IMR-90 (cell line): Measurements from ENCODE around the gene PIEZO2. TPM values are rescaled to one million over a fixed set of nuclear protein-coding genes. Genes with fewer than 3 reads are reported as not detected.

Experiments
- ATAC-seq: fragments of 200-7000 bp; cut with Tn5 transposase; 2 replicates; pipeline ENCODE4 v1.9.1; 2020; ENCODE audit warnings: low read depth, mild to moderate bottlenecking, moderate library complexity
- BruUV-seq: library from RNA; stranded (reverse); fragments of 400-500 nt; replicated peaks from 2 replicates; lab custom pipeline; 2021; lab: Mats Ljungman, UMichigan
- CTCF ChIA-PET: fragments of 300-600 bp; formaldehyde crosslinking; extraction: SDS; loops from one replicate; lab custom pipeline; 2021; ENCODE audit warnings: antibody characterized with exemption; lab: Yijun Ruan, JAX
- POLR2A ChIA-PET: fragments of 300-600 bp; sonication (Branson Sonifier 250); formaldehyde crosslinking; loops from one replicate; lab custom pipeline; 2022; ENCODE audit warnings: antibody characterized with exemption; ENCODE audit not compliant: unreplicated experiment; lab: Charles Lee
- DNase-seq: peaks from one replicate; pipeline ENCODE4 v3.0.0; 2013
- H2AFZ ChIP-seq: replicated peaks from 2 replicates; pipeline ENCODE3; 2013; ENCODE audit warnings: low read length, mild to moderate bottlenecking; ENCODE audit not compliant: poor library complexity
- H2AK5ac ChIP-seq: 2 replicates; pipeline ENCODE4 v1.6.1; 2013; ENCODE audit warnings: low read depth, low read length, inconsistent platforms
- H2AK9ac ChIP-seq: replicated peaks from 2 replicates; pipeline ENCODE3; 2013; ENCODE audit warnings: mild to moderate bottlenecking, low read depth, low read length, moderate library complexity; ENCODE audit not compliant: poor library complexity
- H2BK120ac ChIP-seq: 2 replicates; pipeline ENCODE4 v1.6.1; 2013; ENCODE audit warnings: low read depth, low read length, inconsistent platforms
- H2BK15ac ChIP-seq: 3 replicates; pipeline ENCODE4 v1.6.1; 2013; ENCODE audit warnings: low read depth, low read length, inconsistent platforms
- H2BK20ac ChIP-seq: 2 replicates; pipeline ENCODE4 v1.6.1; 2013; ENCODE audit warnings: low read depth, mild to moderate bottlenecking, inconsistent platforms, low read length, moderate library complexity
- H2BK5ac ChIP-seq: 2 replicates; pipeline ENCODE4 v1.6.1; 2013; ENCODE audit warnings: mild to moderate bottlenecking, low read depth, low read length, inconsistent platforms; ENCODE audit not compliant: poor library complexity, severe bottlenecking
- H3K14ac ChIP-seq: replicated peaks from 2 replicates; pipeline ENCODE4 v1.6.1; 2013; ENCODE audit warnings: low read depth, low read length, inconsistent platforms
- H3K18ac ChIP-seq: 2 replicates; pipeline ENCODE4 v1.6.1; 2013; ENCODE audit warnings: low read depth, low read length, control low read depth
- H3K23ac ChIP-seq: 2 replicates; pipeline ENCODE4 v1.6.1; 2013; ENCODE audit warnings: low read depth, low read length, inconsistent platforms
- H3K27ac ChIP-seq: 2 replicates; pipeline ENCODE4 v1.5.1; 2013; ENCODE audit warnings: mild to moderate bottlenecking, control low read depth, low read length; ENCODE audit not compliant: insufficient read depth
- H3K27me3 ChIP-seq: 2 replicates; pipeline ENCODE4 v1.6.1; 2013; ENCODE audit warnings: low read length; ENCODE audit not compliant: control insufficient read depth, insufficient read depth
- H3K36me3 ChIP-seq: 2 replicates; pipeline ENCODE4 v1.6.1; 2013; ENCODE audit warnings: low read length, mixed read lengths; ENCODE audit not compliant: control insufficient read depth, insufficient read depth
- H3K4ac ChIP-seq: 2 replicates; pipeline ENCODE4 v1.6.1; 2013; ENCODE audit warnings: low read depth, low read length, inconsistent platforms
- H3K4me1 ChIP-seq: 2 replicates; pipeline ENCODE4 v1.6.1; 2013; ENCODE audit warnings: low read length, mixed read lengths; ENCODE audit not compliant: control insufficient read depth, insufficient read depth
- H3K4me2 ChIP-seq: 2 replicates; pipeline ENCODE4 v1.6.1; 2013; ENCODE audit warnings: low read depth, mild to moderate bottlenecking, control low read depth, low read length, moderate library complexity
- H3K4me3 ChIP-seq: 2 replicates; pipeline ENCODE4 v1.5.1; 2013; ENCODE audit warnings: low read depth, mild to moderate bottlenecking, control low read depth, low read length, moderate library complexity; ENCODE audit not compliant: insufficient read depth
- H3K56ac ChIP-seq: 2 replicates; pipeline ENCODE4 v1.6.1; 2013; ENCODE audit warnings: low read length, inconsistent platforms; ENCODE audit not compliant: insufficient read depth; ENCODE audit errors: extremely low read depth
- H3K79me1 ChIP-seq, 2 experiments: 2 replicates each; pipeline ENCODE4 v1.6.1; 2013; ENCODE audit warnings: low read length in 2 of 2, inconsistent platforms in 1 of 2, low read depth in 1 of 2
- H3K9ac ChIP-seq: 2 replicates; pipeline ENCODE4 v1.6.1; 2013; ENCODE audit warnings: low read depth, low read length, control low read depth
- H3K9me1 ChIP-seq: 2 replicates; pipeline ENCODE4 v1.6.1; 2013; ENCODE audit warnings: low read length, inconsistent platforms; ENCODE audit not compliant: insufficient read depth
- H3K9me3 ChIP-seq: 2 replicates; pipeline ENCODE4 v1.6.1; 2013; ENCODE audit warnings: low read length; ENCODE audit not compliant: control insufficient read depth, insufficient read depth
- H4K20me1 ChIP-seq: 2 replicates; pipeline ENCODE4 v1.6.1; 2013; ENCODE audit warnings: low read length, inconsistent platforms; ENCODE audit not compliant: insufficient read depth
- H4K5ac ChIP-seq: 2 replicates; pipeline ENCODE4 v1.6.1; 2013; ENCODE audit warnings: mild to moderate bottlenecking, low read depth, low read length, control low read depth
- H4K8ac ChIP-seq, 2 experiments: 2 replicates each; pipeline ENCODE4 v1.6.1; 2013; ENCODE audit warnings: low read depth in 2 of 2, low read length in 2 of 2, control low read depth in 1 of 2, inconsistent platforms in 1 of 2
- H4K91ac ChIP-seq: 2 replicates; pipeline ENCODE4 v1.6.1; 2013; ENCODE audit warnings: low read depth, low read length, inconsistent platforms; ENCODE audit not compliant: insufficient read depth
- BHLHE40 ChIP-seq: fragments of 150-350 bp; IDR thresholded peaks from 2 replicates; pipeline ENCODE4 v1.6.1; 2016; ENCODE audit warnings: mild to moderate bottlenecking, low read depth, low read length
- CEBPB ChIP-seq: IDR thresholded peaks from 2 replicates; pipeline ENCODE4 v1.6.1; 2012; ENCODE audit warnings: low read depth, low read length, improper control_type of control experiment
- CHD1 ChIP-seq: IDR thresholded peaks from 2 replicates; pipeline ENCODE4 v1.6.1; 2012; ENCODE audit warnings: low read depth, low read length, improper control_type of control experiment
- FOS ChIP-seq: fragments of 150-350 bp; IDR thresholded peaks from 2 replicates; pipeline ENCODE4 v1.6.1; 2016; ENCODE audit warnings: low read depth, low read length
- MAZ ChIP-seq: IDR thresholded peaks from 2 replicates; pipeline ENCODE4 v1.6.1; 2012; ENCODE audit warnings: low read depth, mild to moderate bottlenecking, low read length, improper control_type of control experiment, moderate library complexity, borderline replicate concordance
- MXI1 ChIP-seq: IDR thresholded peaks from 2 replicates; pipeline ENCODE4 v1.6.1; 2012; ENCODE audit warnings: low read depth, mild to moderate bottlenecking, low read length, moderate library complexity, borderline replicate concordance
- NFE2L2 ChIP-seq: fragments of 150-350 bp; IDR thresholded peaks from 2 replicates; pipeline ENCODE4 v1.6.1; 2016; ENCODE audit warnings: low read depth, mild to moderate bottlenecking, low read length
- POLR2A ChIP-seq: IDR thresholded peaks from 2 replicates; pipeline ENCODE4 v1.6.1; 2012; ENCODE audit warnings: mild to moderate bottlenecking, low read depth, low read length
- RAD21 ChIP-seq: IDR thresholded peaks from 2 replicates; pipeline ENCODE4 v1.6.1; 2012; ENCODE audit warnings: low read length, improper control_type of control experiment
- RCOR1 ChIP-seq: IDR thresholded peaks from 2 replicates; pipeline ENCODE4 v1.6.1; 2012; ENCODE audit warnings: mild to moderate bottlenecking, low read length, improper control_type of control experiment; ENCODE audit not compliant: insufficient replicate concordance
- RFX5 ChIP-seq: IDR thresholded peaks from 2 replicates; pipeline ENCODE4 v1.8.0; 2012; ENCODE audit warnings: low read depth, mild to moderate bottlenecking, low read length, moderate library complexity
- USF2 ChIP-seq: fragments of 150-350 bp; IDR thresholded peaks from 2 replicates; pipeline ENCODE4 v1.6.1; 2017; ENCODE audit warnings: mild to moderate bottlenecking, antibody characterized with exemption, low read length, low read depth
- WGBS, 2 experiments: methylation state at CpG; one replicate each; pipeline versions ENCODE4 v1.1.5 to v1.1.7; 2013; ENCODE audit warnings: missing lambda C conversion rate in 2 of 2; ENCODE audit not compliant: insufficient read length in 1 of 2; ENCODE audit errors: extremely low coverage in 2 of 2; 5-methylcytosine and 5-hydroxymethylcytosine counted together
- dilution Hi-C: fragments of 300-500 bp; cut with HindIII; formaldehyde crosslinking; loops from one replicate; pipeline ENCODE4 v1.14.3; 2018; ENCODE audit warnings: low sequenced_read_pairs; ENCODE audit not compliant: unreplicated experiment
- in situ Hi-C: fragments of 300-500 bp; cut with MboI; formaldehyde crosslinking; loops from 3 replicates; pipeline ENCODE4 v1.14.3; 2019; ENCODE audit warnings: low sequenced_read_pairs, inconsistent platforms, mixed read lengths
- intact Hi-C: fragments of 100-400 bp; cut with micrococcal nuclease; formaldehyde crosslinking; loops from 2 replicates; pipeline ENCODE4 v1.10.0; 2022
- polyA plus RNA-seq, 3 experiments: library from polyadenylated mRNA; depleted of rRNA; stranded (reverse); fragments of >200 nt; gene quantifications; 2 replicates each; pipeline ENCODE4 v1.2.3, GENCODE V29; 2012; ENCODE audit warnings: low replicate concordance in 1 of 3
- total RNA-seq: library from RNA; depleted of rRNA; stranded (reverse); fragments of >200 nt; gene quantifications from 2 replicates; pipeline ENCODE4 v1.2.3, GENCODE V29; 2012
- TF ChIP-seq, protein P1 (sequence below): conservative IDR thresholded peaks from 2 replicates; pipeline ENCODE4 v1.5.1; 2012; ENCODE audit warnings: mild to moderate bottlenecking, low read depth, low read length, improper control_type of control experiment

Gene PIEZO2
- total and polyA plus RNA-seq, 2 of the 4 experiments (the other 2 are of a cell fraction) = 2.4 to 4.1 TPM

- ATAC-seq (no peak), DNase-seq (no peak)
- Histone ChIP-seq H2BK20ac (no peak overlapping the region), H3K9me3 (no peaks in the 10 kb centered on the region), H3K56ac (no peak overlapping the region), H3K9ac (no peak overlapping the region), H3K9me1 (no peaks in the 10 kb centered on the region), H3K4me3 (no peak overlapping the region), H3K4me1 (no peaks in the 10 kb centered on the region), H2BK15ac (no peak overlapping the region), H3K27me3 (peaks cover 6% of the 10 kb centered on the region), H2AFZ (no peak overlapping the region), H2AK9ac (no peak overlapping the region), H3K14ac (no peak overlapping the region), H2AK5ac (no peak overlapping the region), H4K91ac (no peak overlapping the region), H3K79me1 (no peaks in the 10 kb centered on the region), H4K20me1 (no peaks in the 10 kb centered on the region), H3K4me2 (no peak overlapping the region), H2BK120ac (no peak overlapping the region), H3K4ac (no peak overlapping the region), H2BK5ac (no peak overlapping the region), H3K23ac (no peak overlapping the region), H4K8ac (no peak overlapping the region), H3K27ac (no peak overlapping the region), H3K18ac (no peak overlapping the region), H4K5ac (no peak overlapping the region), H3K36me3 (no peaks in the 10 kb centered on the region)
- ChIA-PET CTCF (no interaction called here), POLR2A (no interaction called here)
- 100% methylated on average over 2 of the region's 5 CpGs; no CpG with 5 or more reads in 1 of the 2 experiments for WGBS, 2 experiments
- dilution Hi-C loops = no loop called here
- intact Hi-C loops = no loop called here
- TF ChIP-seq RAD21 (no peak), NFE2L2 (no peak), MAZ (no peak), RCOR1 (no peak), FOS (no peak), CEBPB (no peak), POLR2A (no peak), CHD1 (no peak), RFX5 (no peak), BHLHE40 (no peak), USF2 (no peak), MXI1 (no peak)
- TF ChIP-seq, protein P1, sequence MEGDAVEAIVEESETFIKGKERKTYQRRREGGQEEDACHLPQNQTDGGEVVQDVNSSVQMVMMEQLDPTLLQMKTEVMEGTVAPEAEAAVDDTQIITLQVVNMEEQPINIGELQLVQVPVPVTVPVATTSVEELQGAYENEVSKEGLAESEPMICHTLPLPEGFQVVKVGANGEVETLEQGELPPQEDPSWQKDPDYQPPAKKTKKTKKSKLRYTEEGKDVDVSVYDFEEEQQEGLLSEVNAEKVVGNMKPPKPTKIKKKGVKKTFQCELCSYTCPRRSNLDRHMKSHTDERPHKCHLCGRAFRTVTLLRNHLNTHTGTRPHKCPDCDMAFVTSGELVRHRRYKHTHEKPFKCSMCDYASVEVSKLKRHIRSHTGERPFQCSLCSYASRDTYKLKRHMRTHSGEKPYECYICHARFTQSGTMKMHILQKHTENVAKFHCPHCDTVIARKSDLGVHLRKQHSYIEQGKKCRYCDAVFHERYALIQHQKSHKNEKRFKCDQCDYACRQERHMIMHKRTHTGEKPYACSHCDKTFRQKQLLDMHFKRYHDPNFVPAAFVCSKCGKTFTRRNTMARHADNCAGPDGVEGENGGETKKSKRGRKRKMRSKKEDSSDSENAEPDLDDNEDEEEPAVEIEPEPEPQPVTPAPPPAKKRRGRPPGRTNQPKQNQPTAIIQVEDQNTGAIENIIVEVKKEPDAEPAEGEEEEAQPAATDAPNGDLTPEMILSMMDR = no peak
- in situ Hi-C loops = no loop called here
- BruUV-seq = no TSS peak
Observed at GRCh38 chr18:10659594-10659993, 489.8 kb downstream of the PIEZO2 start.
